ENCODE measurements around the gene PTPN22.

Gene PTPN22

DNA sequence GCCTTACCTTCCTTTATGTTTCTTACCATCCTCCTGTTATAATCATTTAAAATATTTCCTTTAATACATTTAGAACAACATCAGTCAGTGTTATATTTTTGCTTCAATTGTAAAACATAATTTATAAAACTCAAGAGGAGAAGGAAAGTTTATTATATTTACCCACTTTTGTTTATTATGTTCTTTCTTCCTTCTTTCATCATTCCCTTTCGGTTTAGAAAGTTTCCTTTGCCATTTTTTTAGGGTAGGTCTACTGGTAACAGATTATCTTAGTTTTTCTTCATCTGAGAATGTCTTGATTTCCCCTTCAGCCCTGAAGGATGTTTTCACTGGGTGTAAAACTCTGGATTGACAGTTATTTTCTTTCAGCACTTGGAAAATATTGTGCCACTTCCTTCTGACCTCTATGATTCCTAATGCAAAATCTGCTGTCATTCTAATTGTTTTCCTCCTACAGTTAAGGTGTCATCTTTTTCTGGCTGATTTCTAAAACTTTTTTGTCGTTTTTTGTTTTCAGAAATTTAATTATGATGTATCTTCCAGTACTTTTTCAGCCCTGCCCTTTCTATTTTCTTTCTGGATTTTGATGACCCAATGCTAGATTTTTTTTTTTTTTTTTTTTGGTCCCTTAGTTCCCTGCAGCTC, 25.0 kb downstream of the PTPN22 start:
- no peak for DNase-seq

DNA sequence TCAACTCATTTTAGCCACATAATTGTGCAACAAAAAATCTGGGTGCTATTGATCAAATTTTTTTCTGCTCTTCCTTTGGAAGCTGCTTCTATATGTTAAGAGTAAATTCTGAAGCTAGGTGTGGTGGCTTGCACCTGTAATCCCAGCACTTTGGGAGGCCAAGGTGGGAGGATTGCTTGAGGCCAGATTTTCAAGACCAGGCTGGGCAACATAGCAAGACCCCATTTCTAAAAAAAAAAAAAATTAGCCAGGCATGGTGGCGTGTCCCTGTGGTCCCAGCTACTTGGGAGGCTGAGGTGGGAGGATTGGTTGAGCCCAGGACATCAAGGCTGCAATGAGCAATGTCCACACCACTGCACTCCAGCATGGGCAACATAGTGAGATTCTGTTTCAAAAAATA, 35.0 kb downstream of the PTPN22 start:
- DNase-seq, result no peak

DNA sequence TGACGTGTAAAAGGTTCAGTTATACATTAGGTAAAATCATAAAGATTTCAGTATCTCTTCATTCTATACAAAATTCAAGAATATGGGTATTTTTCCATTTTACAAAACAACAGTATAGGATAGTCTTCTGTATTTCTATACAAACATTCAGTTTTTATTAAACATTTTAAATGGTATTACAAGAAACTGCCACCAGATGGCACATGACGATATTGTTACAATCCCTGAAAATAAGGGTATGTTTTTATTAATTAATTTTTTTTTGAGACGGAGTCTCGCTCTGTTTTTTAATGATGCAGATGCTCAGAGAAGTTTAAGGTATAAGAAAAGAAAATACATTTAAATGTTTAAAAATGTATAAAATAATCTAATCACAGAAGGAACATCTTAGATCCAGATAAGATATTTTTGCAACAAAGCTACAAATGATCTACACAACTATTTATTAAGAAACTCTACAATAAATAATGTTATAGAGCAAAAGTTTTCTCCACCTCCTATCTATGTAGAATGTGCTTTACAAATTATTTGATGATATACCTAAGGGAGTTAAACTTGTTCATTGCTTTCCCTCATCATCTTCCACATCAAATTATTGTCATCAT, 35.7 kb downstream of the PTPN22 start:
- DNase-seq, result no peak

DNA sequence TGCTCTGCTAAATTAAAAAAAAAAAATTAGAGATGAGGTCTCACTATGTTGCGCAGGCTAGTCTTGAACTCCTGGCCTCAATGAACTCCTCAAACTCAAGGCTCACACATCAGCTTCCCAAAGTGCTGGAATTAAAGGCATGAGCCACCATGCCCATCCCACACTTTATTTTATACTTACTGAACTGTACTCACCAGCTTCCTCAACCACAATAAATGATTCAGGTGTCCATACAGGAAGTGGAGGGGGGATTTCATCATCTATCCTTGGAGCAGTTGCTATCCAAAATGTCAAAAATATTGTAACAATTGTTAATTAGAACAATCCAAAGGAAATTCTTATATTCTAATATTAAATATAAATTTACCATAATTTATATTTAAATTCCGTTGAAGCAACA, 36.8 kb downstream of the PTPN22 start:
- DNase-seq, result no peak

DNA sequence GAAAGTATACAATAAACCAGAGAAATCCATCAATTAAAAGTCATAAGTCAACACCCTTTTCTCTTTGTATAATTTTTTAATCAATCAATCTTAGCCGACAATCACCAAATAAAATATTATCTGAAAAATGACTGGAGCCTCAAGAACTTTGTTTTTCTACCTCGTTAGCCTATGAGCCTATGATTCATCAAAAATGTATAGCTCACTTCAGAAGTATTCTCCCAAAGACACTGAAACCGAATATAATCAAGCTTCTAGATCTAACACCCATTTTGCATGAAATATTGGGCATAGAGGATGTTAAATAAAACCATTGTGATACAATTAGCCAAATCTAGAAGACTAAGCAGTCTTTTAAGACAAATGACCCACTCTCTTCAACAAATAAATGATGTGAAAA, 41.5 kb downstream of the PTPN22 start:
- DNase-seq, result no peak

DNA sequence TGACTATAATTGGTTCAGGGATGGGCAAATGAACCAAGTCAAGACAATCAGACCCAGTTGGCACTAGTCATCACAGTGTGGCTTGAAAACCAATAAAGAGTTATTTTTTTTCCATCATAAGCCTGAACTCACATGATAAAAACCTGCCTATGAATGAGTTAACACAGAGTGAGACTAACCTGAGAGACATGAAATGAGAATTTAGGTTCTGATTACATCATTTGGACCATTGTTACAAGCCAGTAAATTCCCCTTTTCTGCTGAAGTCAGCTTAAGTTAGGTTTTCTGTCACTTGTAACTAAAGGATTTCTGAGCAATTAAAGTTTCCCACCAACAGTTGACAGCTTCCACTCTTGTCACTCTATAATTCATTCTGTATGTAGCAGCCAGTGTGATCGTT, 49.6 kb downstream of the PTPN22 start:
- no peak for DNase-seq

DNA sequence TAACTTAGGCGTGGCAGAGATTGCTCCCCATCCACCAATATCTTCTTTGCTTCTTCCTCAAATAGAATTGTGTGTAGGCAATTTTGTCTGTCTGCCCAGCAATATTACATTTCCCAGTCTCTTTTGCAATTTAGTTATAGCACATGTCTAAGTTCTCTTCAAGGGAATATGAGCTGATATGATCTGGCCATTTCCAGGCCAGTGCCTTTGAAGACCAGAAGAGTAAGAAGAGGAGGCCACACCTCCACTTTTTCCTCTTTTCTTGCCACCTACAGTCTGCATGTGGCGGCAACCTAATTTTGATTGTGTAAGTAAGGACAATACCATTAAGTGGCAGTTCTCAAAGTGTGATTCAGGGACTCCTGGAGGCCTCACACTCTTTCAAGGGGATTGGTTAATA, 52.9 kb downstream of the PTPN22 start:
- no peak for DNase-seq

DNA sequence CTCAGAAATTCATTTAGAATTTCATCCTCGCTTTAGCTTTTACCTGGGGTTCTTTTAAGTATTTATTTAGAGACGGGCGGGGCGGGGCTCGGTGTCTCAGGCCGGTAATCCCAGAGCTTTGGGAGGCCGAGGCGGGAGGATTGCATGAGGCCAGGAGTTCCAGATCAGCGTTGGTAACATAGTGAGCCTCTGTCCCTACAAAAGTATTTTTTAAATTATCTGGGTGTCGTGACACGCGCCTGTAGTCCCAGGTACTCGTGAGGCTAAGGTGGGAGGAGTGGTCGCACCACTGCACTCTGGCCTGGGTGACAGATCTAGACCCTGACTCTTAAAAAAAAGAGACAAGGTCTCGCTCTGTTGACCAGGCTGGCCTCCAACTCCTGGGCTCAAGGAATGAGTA, 58.3 kb downstream of the PTPN22 start:
- DNase-seq, result no peak

DNA sequence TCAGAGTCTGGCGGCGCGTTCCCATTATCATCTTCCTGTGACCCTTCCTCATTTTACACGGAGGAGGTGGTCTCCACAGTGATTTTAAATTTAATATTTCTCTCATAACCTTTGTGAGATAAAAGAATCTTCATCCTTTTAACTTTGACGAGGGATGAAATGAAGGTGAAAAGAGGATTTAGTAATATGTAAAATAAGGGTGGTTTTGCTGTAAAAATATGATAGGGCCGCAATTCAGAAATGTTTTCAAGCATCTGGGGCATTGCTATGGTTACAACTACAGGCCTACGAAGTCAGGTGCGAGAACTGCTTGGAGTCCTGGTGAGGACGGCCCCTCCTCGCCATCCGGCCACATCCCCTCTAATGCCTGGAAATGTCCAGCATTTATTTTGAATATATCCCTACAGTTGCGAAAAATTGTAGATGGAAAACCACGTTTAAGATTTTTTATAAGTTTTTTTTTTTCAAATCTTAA, 58.8 kb downstream of the PTPN22 start:
- DNase-seq, result no peak

DNA sequence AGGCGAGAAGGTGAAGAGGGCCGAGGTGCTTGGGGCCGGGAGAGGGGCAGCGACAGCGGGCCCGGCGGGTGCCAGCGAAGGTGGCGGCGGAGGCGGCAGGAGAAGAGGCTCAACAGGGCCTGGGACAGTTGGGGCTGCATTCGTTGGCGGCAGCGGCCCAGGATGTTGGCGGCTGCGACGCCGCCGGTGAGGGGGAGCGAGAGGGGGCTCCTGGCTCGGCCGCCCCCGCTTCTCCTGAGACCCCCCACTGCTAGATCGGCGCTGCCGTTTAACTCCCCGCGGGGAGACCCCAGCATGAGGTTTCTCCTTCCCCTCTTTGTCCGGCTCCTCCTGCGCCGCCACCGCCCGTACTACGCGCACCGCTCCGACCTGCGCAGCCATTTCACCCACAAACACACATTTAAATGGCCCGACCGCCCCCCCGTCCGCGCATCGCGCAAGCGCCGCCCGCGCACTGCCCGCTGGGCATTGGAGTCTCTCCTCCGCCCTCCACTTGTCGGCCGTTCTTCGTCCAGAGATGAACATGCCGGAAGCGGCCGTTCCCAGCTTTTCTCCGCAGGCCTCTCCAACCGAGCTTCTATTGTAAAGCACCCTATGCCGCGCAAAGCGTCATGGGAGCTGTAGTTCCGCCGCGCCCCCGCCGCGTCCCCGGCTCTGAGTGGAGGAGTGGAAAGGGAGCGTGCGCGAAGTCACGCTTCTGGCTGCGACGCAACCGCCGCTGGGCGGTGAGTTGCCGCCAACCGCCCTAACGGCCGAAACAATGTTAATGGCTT, 59.4 kb downstream of the PTPN22 start, which contains the start of gene RSBN1:
Gene RSBN1, minus strand, starts transcription at position 589 of the 773 bp plus-strand sequence. Its CDS starts 64 bp downstream, at position 525.
- DNase-seq, result peak; percentile 82

DNA sequence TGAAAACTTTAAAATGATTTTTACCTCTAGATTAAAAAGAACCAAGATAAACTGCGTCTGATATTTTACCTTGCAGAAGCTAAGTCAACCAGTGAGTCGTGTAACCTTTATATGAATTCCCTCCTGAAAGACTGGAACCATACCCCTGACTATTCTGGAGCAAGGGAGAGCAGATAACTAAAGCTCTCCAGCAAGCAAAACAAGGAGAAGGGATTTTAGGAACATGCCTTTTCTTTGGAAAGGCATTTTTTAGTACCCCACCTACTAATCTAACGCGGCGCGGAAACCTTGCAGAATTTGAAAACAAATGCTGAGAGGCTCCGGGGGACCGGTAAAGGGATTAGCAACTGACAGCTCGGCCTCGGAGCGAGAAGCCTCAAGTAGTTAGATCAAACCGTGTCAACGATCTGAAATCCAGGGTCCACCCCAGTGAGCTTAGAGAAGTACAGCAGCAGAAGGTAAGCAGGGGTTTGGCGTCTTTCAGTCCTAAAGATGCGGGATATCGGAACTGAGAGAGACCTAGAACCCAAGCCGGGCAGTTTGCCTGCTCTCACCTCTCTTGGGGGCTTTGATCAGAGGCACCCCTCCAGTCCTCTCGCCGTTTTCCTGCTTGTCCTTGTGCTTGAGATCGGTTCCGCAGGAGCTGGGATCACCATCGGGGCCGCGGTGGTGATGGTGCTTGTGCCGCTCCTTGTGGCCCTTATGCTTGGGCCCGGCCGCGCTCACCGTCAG, 60.2 kb downstream of the PTPN22 start:
- DNase-seq, result no peak

DNA sequence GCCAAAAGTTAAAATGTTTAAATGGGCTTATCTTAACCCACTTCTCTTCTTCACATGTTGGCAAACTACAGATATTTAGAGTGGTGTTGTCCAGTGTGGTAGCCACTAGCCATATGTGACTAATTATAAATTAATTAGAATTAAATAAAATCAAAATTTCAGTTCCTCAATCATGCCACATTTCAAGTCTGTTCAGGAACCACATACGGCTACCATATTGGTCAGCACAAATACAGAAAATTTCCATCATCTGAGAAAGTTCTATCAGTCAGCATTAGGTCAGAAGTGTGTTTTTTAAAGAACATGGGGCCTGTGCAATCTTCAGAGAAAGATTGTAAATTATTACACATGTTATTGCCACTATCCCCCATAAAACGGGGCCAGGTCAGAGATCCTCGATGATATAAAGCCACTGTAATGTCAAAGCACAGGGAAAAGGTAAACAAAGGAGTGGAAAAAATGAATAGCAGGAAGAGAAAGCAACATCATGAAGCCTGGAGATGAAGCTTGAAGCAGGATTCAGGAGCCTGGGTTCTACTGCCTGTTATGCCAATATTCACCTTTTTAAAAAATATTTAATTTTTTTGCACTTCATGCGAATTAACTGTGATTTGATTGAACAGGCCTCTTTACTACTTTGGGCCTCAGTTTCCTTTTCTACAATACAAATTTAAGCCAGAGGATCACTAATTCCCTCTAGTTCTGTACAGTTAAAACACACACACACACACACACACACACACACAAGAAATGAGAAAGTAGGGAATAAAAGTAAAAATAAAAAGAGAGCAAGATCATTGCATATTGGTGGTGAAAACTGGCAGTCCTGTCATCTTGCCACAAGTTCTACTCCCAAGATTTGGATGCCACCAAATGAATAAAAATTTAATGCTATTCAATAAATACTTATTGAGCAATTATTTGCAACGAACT, 61.6 kb downstream of the PTPN22 start:
- no peak for DNase-seq

DNA sequence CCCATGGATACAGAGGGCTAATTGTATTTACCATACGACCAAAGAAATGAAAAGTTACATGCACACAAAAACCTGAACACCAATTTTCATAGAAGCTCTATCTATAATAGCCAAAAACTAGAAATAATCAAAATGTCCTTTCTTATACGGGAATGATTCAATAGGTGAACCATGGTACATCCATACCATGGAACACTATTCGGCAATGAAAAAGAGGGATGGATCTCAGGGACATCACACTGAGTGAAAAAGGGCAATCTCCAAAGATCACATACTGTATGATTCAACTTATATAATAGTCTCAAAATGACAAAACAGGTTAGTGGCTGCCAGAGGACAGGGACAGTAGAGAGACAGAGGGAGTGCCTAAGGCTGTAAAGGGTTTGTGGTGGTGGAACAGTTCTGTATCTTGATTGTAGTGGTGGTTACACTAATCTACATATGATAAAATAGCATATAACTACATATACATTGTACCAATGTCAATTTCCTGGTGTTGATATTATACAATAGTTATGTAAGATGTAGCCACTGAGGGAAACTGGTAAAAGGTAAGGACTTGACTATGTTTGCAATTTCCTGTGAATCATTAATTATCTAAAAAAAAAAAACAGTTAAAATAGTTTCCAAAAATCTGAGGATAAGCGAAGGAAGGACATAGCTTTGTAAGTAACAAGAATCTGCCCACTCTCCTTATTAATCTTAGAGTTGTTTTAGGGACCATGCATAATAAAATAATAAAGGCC, 62.9 kb downstream of the PTPN22 start:
- no peak for DNase-seq

DNA sequence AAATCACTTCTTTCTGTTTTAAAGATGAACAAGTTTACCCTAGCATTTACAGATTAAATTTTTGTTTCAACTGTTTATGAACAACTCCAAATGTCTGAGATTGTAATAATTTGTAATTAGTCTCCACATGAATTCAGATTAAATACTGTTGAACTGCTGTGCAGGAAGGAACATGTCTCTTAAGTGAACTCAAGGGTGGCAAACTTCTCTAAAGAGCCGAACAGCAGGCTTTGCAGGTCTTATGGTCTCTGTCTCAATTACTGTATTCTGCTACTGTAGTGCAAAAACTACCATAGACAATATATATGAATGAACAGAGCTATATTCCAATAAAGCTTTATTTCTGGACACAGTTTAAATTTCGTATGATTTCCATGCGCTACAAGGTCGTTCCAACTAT, 65.9 kb downstream of the PTPN22 start:
- no peak for DNase-seq

DNA sequence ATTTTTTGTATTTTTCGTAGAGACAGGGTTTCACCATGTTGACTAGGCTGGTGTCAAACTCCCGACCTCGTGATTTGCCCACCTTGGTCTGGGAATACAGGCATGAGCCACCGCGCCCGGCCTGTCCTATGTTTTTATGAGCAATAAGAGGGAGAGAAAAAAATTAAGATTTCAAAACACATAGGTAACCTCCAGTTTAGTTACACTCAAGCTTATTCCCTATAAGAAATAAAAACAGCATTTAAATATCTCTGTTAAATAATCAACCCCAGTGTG, 66.3 kb downstream of the PTPN22 start:
- DNase-seq, result no peak

DNA sequence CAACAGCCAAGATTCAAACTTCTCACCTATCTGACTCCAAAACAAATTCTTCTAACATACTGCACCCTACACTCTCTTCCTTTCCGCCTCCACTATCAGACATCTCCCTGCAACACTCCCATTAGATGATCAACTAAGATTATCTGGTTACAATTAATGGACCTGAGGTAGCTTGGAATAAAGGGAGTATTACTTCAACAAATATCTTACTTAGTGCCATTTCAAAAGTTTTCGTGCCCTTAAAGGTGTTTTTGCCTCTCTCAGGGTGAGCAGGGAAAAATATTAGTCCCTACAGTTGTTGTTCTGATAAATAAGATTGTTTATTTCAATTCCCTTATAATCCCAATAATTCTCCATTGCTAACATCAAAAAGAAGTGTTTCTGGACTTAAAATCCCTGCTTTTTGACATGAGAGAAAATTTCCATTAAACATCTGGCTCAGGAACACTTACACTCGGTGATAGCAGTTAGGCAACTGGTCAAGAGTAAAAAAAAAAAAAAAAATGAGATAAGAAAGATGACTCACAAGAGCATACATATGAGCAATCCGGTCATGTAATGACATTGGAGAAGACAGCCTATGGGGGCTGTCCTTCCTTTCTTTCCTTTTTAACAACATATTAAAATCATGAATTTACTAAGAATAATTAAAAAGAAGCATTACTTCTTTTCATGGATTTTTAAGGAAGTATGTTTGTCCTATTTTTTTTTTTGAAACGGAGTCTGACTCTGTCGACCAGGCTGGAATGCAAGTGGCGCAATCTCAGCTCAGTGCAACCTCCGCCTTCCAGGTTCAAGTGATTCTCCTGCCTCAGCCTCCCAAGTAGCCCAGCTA, 66.9 kb downstream of the PTPN22 start:
- no peak for DNase-seq

DNA sequence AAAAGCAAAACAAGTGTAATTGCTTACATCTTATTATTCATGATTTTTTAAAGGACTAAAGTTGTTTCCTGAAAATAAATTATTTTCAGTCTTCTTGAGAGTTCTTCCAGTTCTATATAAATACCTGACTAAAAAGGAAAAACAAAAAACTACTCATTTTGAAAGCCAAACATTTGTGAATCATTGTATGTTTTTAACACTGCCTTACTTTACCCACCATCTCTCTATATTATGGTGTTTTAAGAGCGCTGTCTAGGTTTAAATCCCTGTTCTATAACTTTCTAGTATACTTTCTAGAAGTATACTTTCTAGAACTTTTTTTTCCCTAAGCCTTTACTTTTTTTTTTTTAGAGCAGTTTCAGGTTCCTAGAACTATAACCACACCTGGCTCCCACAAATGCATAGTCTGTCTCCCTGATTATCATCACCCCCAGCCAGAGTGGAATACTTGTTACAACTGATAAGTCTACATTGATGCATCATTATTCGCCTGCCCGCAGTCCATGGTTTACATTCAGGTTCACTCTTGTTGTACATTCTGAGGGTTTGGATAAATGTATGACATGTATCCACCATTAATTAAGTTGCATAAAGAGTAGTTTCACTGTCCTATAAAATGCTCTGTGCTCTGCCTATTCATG, 69.0 kb downstream of the PTPN22 start:
- no peak for DNase-seq

DNA sequence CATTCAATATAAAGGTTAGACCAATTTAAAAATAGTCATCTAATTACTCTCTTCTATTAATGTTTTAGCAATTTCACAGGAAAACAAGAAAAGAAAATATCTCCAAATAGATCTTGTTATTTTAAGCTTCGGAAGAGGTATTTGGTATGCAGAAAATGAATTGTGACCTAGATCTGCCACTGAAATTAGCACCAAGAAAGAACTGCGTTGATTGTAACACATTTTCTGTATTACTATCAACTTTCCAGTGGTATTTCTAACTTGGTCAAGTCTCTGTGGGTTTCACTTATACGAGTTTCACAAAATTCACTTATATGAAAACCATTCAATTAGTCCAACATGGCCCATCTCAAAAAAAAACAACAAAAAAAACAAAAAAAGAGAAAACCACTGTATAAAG, 71.0 kb downstream of the PTPN22 start:
- no peak for DNase-seq

DNA sequence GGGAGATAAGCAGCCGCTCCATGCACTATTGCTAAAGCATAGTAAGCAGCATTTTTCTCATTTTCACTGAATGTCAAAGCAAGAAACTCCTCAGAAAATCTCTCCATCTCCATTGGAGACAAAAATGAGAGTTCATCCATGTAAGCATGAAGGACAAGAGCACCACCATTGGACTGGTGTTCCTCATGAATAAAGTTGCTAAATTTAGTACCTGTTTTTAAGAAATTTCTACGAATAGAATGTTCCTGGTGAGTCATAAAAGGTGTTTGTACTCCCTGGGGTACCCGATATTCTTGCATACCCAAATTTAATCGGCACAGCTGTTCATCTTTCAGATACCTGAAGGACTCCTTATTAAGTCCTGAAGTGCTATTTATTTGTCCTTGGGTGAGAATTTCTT, 74.0 kb downstream of the PTPN22 start:
- no peak for DNase-seq

All from NCI-H1417 treated with DMSO at 0.1 percent for 48 hours (cell line).